T-cell (primary cell): Measurements from ENCODE around the gene MCM5. TPM values are rescaled to one million over a fixed set of nuclear protein-coding genes. Genes with fewer than 3 reads are reported as not detected.

ENCODE experiments used
- ATAC-seq, 4 experiments: fragments of 200-7000 bp in 3 of 4; fragments of 150-1000 bp in 1 of 4; cut with Tn5 transposase; replicated peaks in 1 of 4; 1 replicate in 3 of 4; 2 replicates in 1 of 4; pipeline ENCODE4 v1.10.0; 2021; ENCODE audit warnings: moderate library complexity in 3 of 4, mild to moderate bottlenecking in 2 of 4, moderate number of reproducible peaks in 1 of 4
- CTCF ChIA-PET, 2 donors: fragments of 300-600 bp; sonication (Branson Sonifier 250); formaldehyde crosslinking; loops; one replicate each; lab custom pipeline; 2022; ENCODE audit warnings: antibody characterized with exemption in 2 of 2; lab: Charles Lee
- POLR2A ChIA-PET, 2 donors: fragments of 300-600 bp; sonication (Branson Sonifier 250); formaldehyde crosslinking; loops; one replicate each; lab custom pipeline; 2022; ENCODE audit warnings: antibody characterized with exemption in 2 of 2; lab: Charles Lee
- DNase-seq, 35 experiments: peaks; one replicate each; pipeline versions ENCODE4 v3.0.0 to v3.0.0-alpha.2; 2013 to 2023
- H3K27ac ChIP-seq: one replicate; pipeline ENCODE4 v1.5.1; 2013; ENCODE audit warnings: low read length
- H3K27me3 ChIP-seq, 2 experiments: replicated peaks in 1 of 2; 1 replicate in 1 of 2; 2 replicates in 1 of 2; pipeline versions ENCODE4 v1.6.1 to v1.7.0; 2013; ENCODE audit warnings: low read length in 1 of 2, mixed read lengths in 1 of 2; ENCODE audit not compliant: control insufficient read depth in 2 of 2, insufficient read depth in 2 of 2; ENCODE audit errors: extremely low read depth in 1 of 2
- H3K36me3 ChIP-seq, 2 donors: 1 replicate in 1 of 2; 2 replicates in 1 of 2; pipeline versions ENCODE4 v1.6.1 to v1.7.0; 2013; ENCODE audit warnings: low read length in 1 of 2; ENCODE audit not compliant: control insufficient read depth in 2 of 2, insufficient read depth in 1 of 2; ENCODE audit errors: extremely low read depth in 1 of 2
- H3K4me1 ChIP-seq, 2 experiments: 1 replicate in 1 of 2; 2 replicates in 1 of 2; pipeline versions ENCODE4 v1.6.1 to v1.7.0; 2013; ENCODE audit warnings: low read length in 2 of 2, mixed read lengths in 1 of 2; ENCODE audit not compliant: insufficient read depth in 2 of 2, control insufficient read depth in 1 of 2; ENCODE audit errors: extremely low read depth in 1 of 2
- H3K4me3 ChIP-seq, 2 donors: 1 replicate in 1 of 2; 2 replicates in 1 of 2; pipeline versions ENCODE4 v1.5.1 to v1.7.0; 2013; ENCODE audit warnings: mild to moderate bottlenecking in 2 of 2, low read length in 1 of 2, moderate library complexity in 1 of 2; ENCODE audit not compliant: control insufficient read depth in 1 of 2; ENCODE audit errors: extremely low read depth in 1 of 2
- H3K9me3 ChIP-seq: 2 replicates; pipeline ENCODE4 v1.7.0; 2013
- H3K27ac Mint-ChIP-seq, 2 donors: one replicate each; pipeline ENCODE4 v1.8.0; 2020 to 2021; ENCODE audit warnings: mild to moderate bottlenecking in 2 of 2, mixed read lengths in 2 of 2
- H3K27me3 Mint-ChIP-seq, 2 donors: one replicate each; pipeline ENCODE4 v1.8.0; 2021 to 2022; ENCODE audit warnings: mixed read lengths in 2 of 2
- H3K36me3 Mint-ChIP-seq: one replicate; pipeline ENCODE4 v1.8.0; 2021; ENCODE audit warnings: mixed read lengths
- H3K4me1 Mint-ChIP-seq, 3 donors: one replicate each; pipeline ENCODE4 v1.8.0; 2020 to 2022; ENCODE audit warnings: mixed read lengths in 3 of 3, mild to moderate bottlenecking in 1 of 3
- H3K4me3 Mint-ChIP-seq, 3 donors: one replicate each; pipeline ENCODE4 v1.8.0; 2020 to 2022; ENCODE audit warnings: mild to moderate bottlenecking in 3 of 3, mixed read lengths in 3 of 3, moderate library complexity in 3 of 3
- H3K9me3 Mint-ChIP-seq, 3 donors: one replicate each; pipeline ENCODE4 v1.8.0; 2020 to 2022; ENCODE audit warnings: mixed read lengths in 3 of 3
- WGBS: methylation state at CpG from one replicate; pipeline ENCODE4 v1.1.5; 2013; ENCODE audit warnings: missing lambda C conversion rate; ENCODE audit not compliant: insufficient coverage; 5-methylcytosine and 5-hydroxymethylcytosine counted together
- total RNA-seq, 35 experiments: library from RNA in 6 of 35; stranded (reverse) in 6 of 35; fragments of 120-200 nt in 1 of 35; gene quantifications; one replicate each; pipeline versions ENCODE4 v1.2.1 to v1.2.4 and lab custom pipeline; 2013 to 2026

Gene MCM5
- total RNA-seq, 5 donors from 2014 or later (not counting 1 experiment from before 2014, with no cell fraction given): 34.7 to 66.8 (median 58.7) TPM

DNA sequence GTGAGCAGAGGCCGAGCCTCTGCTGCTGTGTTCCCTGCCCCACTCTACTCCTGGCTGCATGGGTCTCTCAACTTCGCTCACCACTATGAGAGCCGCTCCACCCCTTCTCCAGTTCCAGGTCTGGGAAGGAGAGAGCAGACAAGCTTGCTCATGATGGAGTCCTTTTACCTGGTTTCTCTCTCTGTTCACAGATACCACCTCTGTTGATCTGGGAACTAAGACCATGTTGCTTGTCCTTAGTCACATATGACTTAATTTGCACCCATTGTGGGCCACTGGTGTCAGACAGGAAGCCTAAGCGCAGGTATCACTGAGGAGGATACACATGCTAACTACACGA, 26.8 kb downstream of the MCM5 start:
- WGBS: 90% methylated on average over 5 of the region's 5 CpGs
- ATAC-seq: no peak
- no peak for DNase-seq
- Mint-ChIP-seq H3K27me3 (no peaks in the 10 kb centered on the region), H3K4me1 (peaks cover 0 to 2% (median 0%) of the 10 kb centered on the region in 3 donors), H3K36me3 (peaks cover 38% of the 10 kb centered on the region), H3K9me3 (no peaks in the 10 kb centered on the region), H3K27ac (peak overlapping the region; percentile 13 to 14), H3K4me3 (no peak overlapping the region)
- H3K9me3 ChIP-seq: no peaks in the 10 kb centered on the region
- POLR2A ChIA-PET: no interaction called here
- H3K36me3 ChIP-seq: peaks cover 18 to 43% of the 10 kb centered on the region in 2 donors
- H3K27me3 ChIP-seq: no peaks in the 10 kb centered on the region
- H3K4me1 ChIP-seq: peaks cover 0 to 3% of the 10 kb centered on the region in 2 experiments
- CTCF ChIA-PET: interaction anchor here in 1 of 2 donors (0.7 kb wide), 1 partner anchor 14 kb away, joined by 4 read pairs; no protein-coding TSS in a partner anchor
- no peak overlapping the region for H3K4me3 ChIP-seq
- H3K27ac ChIP-seq: no peak overlapping the region

DNA sequence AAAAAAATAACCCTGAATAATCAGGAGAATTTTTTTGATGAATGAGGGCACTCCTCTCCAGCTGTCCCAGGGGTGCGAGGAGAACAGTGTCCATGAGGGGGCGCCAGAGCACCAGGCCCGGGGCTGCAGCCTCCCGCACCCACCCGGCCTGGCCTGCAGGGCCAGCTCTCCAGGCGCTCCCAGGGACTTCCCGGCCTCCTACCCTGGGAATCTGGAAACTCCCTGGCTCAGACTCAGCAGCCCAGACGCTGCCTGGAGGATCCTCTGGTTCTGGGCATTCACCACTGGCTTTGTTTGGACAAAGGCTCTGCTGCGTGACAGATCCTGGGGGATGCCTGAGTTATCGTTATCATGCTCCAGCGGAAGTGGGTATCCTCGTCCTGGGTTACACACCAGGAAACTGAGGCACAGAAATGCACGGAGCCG, 31.0 kb downstream of the MCM5 start:
- CTCF ChIA-PET: no interaction called here
- H3K27ac ChIP-seq: no peak overlapping the region
- DNase-seq: peak; percentile 18 to 76 (median 57)
- no peak overlapping the region for H3K4me3 Mint-ChIP-seq
- H3K4me3 ChIP-seq: no peak overlapping the region
- H3K9me3 Mint-ChIP-seq: peaks cover 0 to 5% (median 0%) of the 10 kb centered on the region in 3 donors
- no peaks in the 10 kb centered on the region for H3K4me1 Mint-ChIP-seq
- H3K36me3 ChIP-seq: peaks cover 5 to 8% of the 10 kb centered on the region in 2 donors
- no peaks in the 10 kb centered on the region for H3K27me3 Mint-ChIP-seq
- peaks cover 0 to 3% of the 10 kb centered on the region in 2 experiments for H3K4me1 ChIP-seq
- POLR2A ChIA-PET: no interaction called here
- 75% methylated on average over 14 of the region's 14 CpGs for WGBS
- peaks cover 26% of the 10 kb centered on the region for H3K36me3 Mint-ChIP-seq
- ATAC-seq: peak; percentile 73 to 79 (median 74)
- no peaks in the 10 kb centered on the region for H3K9me3 ChIP-seq
- H3K27ac Mint-ChIP-seq: no peak overlapping the region
- no peaks in the 10 kb centered on the region for H3K27me3 ChIP-seq

DNA sequence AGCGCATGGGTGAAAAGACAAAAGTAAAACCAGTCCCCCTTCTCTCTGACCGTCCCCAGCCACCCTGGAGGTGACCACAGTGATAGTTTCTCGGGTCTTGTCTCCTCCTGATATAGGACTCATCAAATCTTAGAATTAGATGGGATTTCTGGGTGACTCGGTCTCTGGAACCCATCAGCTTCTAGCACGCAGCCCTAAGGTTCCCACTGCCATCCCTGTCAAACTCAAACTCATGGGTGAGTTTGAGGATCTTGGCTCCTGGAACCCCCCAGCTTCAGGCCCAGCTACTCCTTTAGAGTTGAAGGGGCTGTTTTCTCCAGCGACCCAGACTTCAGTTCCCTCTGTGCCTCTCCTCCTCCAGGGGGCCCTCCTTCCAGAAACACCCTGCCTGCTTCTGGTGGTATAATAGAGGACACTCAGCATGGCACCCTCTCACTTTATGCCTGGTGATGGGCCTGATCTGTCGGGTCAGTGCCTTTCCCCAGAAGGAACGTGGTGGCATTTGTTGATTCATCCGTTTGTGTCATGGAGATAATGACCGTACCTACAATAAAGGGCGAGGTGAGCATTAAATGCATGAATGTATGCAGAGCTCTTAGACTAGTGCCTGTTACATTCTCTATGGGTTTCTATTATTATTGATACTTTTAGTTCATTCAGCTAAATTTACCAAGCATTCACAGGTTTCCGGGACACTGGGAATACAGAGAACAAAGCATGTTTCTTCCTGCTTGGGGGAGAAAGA, 31.7 kb downstream of the MCM5 start:
- Mint-ChIP-seq H3K27ac (no peak overlapping the region), H3K4me3 (no peak overlapping the region), H3K9me3 (peaks cover 0 to 5% (median 0%) of the 10 kb centered on the region in 3 donors), H3K4me1 (no peaks in the 10 kb centered on the region), H3K36me3 (peaks cover 26% of the 10 kb centered on the region), H3K27me3 (no peaks in the 10 kb centered on the region)
- DNase-seq (no peak), ATAC-seq (no peak)
- Histone ChIP-seq H3K27me3 (no peaks in the 10 kb centered on the region), H3K9me3 (no peaks in the 10 kb centered on the region), H3K4me3 (no peak overlapping the region), H3K4me1 (peaks cover 0 to under 1% of the 10 kb centered on the region in 2 experiments), H3K36me3 (peaks cover 5 to 8% of the 10 kb centered on the region in 2 donors), H3K27ac (no peak overlapping the region)
- CTCF ChIA-PET: no interaction called here
- POLR2A ChIA-PET: no interaction called here
- WGBS: no CpG with 5 or more reads among the region's 12 CpGs

DNA sequence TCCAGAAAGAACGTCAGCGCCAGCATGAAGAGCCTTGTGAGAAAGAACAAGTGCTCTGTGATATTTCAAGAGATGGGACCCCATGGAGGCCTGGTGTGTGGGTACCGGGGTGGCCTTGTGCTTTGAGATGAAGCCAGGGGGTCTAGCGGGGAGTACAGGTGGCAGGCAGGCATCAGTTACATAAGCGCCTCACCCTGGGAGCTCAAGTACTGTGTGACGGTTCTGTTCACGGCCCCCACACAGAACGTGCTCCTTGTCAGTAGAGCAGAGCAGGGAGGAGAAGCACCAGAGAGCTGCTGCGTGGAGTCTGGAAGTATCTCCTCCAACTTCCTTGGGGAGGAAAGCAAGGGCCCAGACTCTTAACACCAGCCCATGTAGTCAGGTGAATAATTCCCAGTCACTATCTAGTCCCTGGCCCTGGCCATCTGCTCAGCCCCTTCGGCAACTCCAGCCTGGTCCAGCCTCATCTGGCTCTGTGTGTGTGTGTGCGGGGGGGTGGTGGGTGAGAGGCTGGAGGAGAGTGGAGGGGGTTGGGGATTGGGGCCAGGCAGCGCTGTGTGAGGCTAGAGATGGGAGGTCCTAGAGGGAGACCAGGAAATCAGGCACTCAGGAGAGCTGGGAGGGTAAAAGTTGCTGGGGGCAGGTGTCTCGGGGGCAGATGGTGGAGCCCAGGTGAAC, 32.4 kb downstream of the MCM5 start:
- Mint-ChIP-seq H3K9me3 (peaks cover 0 to 5% (median 0%) of the 10 kb centered on the region in 3 donors), H3K4me3 (no peak overlapping the region), H3K4me1 (no peaks in the 10 kb centered on the region), H3K27ac (no peak overlapping the region), H3K27me3 (no peaks in the 10 kb centered on the region), H3K36me3 (peaks cover 28% of the 10 kb centered on the region)
- CTCF ChIA-PET: no interaction called here
- POLR2A ChIA-PET: no interaction called here
- Histone ChIP-seq H3K4me3 (no peak overlapping the region), H3K4me1 (no peaks in the 10 kb centered on the region), H3K36me3 (peaks cover 5 to 8% of the 10 kb centered on the region in 2 donors), H3K27me3 (no peaks in the 10 kb centered on the region), H3K9me3 (no peaks in the 10 kb centered on the region), H3K27ac (no peak overlapping the region)
- ATAC-seq: no peak
- over 99% methylated on average over 13 of the region's 13 CpGs for WGBS
- DNase-seq: no peak

DNA sequence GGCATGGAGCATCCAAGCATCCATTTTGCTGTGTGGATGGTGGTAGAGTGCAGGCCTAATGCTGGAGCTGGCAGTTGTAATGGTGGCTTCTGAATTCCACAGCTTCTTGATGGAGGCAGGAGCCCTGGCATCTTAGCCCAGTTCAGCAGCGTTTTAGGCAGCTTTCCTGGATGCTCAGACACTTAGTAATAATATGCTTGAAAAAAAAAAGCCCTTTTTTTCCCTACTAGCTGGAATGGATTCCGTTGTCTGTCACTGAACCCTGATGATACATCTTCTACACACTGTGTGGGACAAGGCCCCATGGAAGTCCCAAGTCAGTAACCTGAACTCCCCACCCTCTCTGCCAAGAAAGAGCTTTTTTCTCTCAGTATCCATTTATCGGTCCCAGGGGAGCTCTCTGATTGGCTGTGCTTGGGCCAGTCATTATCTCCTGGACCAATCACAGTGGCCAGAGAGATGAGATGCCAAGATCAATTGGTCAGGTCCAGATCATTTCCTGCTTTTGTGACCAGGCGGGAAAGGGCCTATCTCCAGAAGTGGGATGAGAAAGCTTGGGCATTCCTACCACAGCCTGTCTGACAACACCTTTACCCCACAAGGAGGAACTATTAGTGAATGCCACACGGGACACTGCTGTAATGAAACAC, 34.2 kb downstream of the MCM5 start:
- Histone ChIP-seq H3K4me1 (no peaks in the 10 kb centered on the region), H3K4me3 (no peak overlapping the region), H3K9me3 (no peaks in the 10 kb centered on the region), H3K36me3 (peaks cover 4 to 5% of the 10 kb centered on the region in 2 donors), H3K27ac (no peak overlapping the region), H3K27me3 (no peaks in the 10 kb centered on the region)
- WGBS: 100% methylated on average over 2 of the region's 5 CpGs
- POLR2A ChIA-PET: interaction anchor here in 1 of 2 donors (0.6 kb wide), 1 partner anchor 123 kb away, joined by 3 read pairs; no protein-coding TSS in a partner anchor
- Mint-ChIP-seq H3K27me3 (no peaks in the 10 kb centered on the region), H3K36me3 (peaks cover 39% of the 10 kb centered on the region), H3K4me3 (no peak overlapping the region), H3K9me3 (peaks cover 0 to 5% (median 0%) of the 10 kb centered on the region in 3 donors), H3K4me1 (no peaks in the 10 kb centered on the region), H3K27ac (no peak overlapping the region)
- ATAC-seq: no peak
- DNase-seq: no peak
- CTCF ChIA-PET: interaction anchor here in 1 of 2 donors (0.6 kb wide), 1 partner anchor 20 kb away, joined by 3 read pairs; no protein-coding TSS in a partner anchor

DNA sequence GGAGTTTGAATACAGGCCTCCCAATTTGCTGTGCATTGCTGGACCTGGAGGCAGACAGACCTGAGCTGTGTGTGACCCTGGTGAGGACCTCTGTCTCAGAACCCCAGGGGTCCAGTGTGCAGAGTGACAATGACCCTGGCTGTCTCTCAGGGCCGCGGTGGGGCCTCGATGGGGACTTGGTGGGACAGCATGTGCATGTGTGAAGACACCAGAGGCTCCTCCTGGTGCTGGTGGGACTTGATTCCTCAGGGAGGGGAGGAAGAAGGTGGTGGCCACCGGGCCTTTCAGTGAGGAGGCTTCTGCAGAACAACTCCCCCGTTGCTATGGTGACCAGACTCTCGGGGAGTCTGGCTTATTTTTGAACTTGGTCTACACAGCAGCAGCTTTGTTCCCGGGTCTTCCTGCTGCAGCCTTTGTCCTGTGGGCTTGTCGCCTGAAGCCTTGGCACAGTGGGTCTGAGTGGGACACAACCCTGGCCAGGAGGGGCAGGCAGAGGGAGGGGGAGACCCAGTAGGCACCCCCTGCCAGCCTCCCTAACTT, 35.3 kb downstream of the MCM5 start:
- ChIA-PET POLR2A (no interaction called here), CTCF (no interaction called here)
- no peak for DNase-seq

More for the DNA sequence above, 35.3 kb downstream of the MCM5 start:
- Histone ChIP-seq H3K27ac (no peak overlapping the region), H3K4me3 (no peak overlapping the region), H3K27me3 (no peaks in the 10 kb centered on the region), H3K4me1 (no peaks in the 10 kb centered on the region), H3K36me3 (peaks cover 2 to 4% of the 10 kb centered on the region in 2 donors), H3K9me3 (no peaks in the 10 kb centered on the region)
- Mint-ChIP-seq H3K27ac (no peak overlapping the region), H3K36me3 (peaks cover 37% of the 10 kb centered on the region), H3K27me3 (no peaks in the 10 kb centered on the region), H3K4me1 (no peaks in the 10 kb centered on the region), H3K4me3 (no peak overlapping the region), H3K9me3 (peaks cover 0 to 5% (median 0%) of the 10 kb centered on the region in 3 donors)
- ATAC-seq: no peak
- 86% methylated on average over 8 of the region's 8 CpGs for WGBS
